ENCODE data around the gene MARCHF2.

DNA sequence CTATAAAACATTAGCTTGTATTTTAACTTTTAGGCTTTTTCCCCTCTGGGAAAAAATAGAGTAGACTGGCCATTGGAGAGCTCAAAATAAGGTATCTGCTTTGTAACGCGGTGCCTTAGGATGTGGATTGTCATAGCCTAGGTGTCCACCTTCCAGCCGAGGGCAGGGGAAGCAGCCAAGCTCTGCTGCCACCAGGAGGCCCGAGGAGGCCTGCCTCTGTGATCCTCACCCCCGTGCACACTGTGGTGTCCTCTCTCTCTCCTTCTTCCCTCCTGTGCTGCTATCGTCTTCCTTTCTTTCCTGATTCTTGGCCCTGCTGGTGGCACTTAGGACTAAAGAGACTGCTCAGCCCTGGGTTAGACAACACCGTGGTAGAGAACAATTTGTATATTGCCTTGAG, 43.0 kb downstream of the MARCHF2 start:
- TF ChIP-seq, protein P1, sequence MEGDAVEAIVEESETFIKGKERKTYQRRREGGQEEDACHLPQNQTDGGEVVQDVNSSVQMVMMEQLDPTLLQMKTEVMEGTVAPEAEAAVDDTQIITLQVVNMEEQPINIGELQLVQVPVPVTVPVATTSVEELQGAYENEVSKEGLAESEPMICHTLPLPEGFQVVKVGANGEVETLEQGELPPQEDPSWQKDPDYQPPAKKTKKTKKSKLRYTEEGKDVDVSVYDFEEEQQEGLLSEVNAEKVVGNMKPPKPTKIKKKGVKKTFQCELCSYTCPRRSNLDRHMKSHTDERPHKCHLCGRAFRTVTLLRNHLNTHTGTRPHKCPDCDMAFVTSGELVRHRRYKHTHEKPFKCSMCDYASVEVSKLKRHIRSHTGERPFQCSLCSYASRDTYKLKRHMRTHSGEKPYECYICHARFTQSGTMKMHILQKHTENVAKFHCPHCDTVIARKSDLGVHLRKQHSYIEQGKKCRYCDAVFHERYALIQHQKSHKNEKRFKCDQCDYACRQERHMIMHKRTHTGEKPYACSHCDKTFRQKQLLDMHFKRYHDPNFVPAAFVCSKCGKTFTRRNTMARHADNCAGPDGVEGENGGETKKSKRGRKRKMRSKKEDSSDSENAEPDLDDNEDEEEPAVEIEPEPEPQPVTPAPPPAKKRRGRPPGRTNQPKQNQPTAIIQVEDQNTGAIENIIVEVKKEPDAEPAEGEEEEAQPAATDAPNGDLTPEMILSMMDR (IDR thresholded peaks at IDR 0.05): peak in 1 of 6 experiments; percentile 12
- TF ChIP-seq POLR2A (IDR thresholded peaks at IDR 0.05): no peak
- no peak for TF ChIP-seq POLR2AphosphoS5 (IDR thresholded peaks at IDR 0.05)
